Mesangial cell (primary cell): ENCODE data around the gene ZNF497. TPM values are rescaled to one million over a fixed set of nuclear protein-coding genes. Genes with fewer than 3 reads are reported as not detected.

Experiments used
- total RNA-seq: library from RNA; depleted of rRNA; stranded (reverse); fragments of >200 nt; gene quantifications from 2 replicates; pipeline ENCODE4 v1.2.3, GENCODE V29; 2015

The ZNF497 gene
- total RNA-seq, result under 0.01 and 2.8 TPM in 2 replicates

GRCh38 chr19:58362272-58362994, at the start of gene ZNF497:
Gene ZNF497, minus strand, starts transcription at chr19:58362751. Its CDS starts 5,116 bp downstream, at chr19:58357635.

DNA sequence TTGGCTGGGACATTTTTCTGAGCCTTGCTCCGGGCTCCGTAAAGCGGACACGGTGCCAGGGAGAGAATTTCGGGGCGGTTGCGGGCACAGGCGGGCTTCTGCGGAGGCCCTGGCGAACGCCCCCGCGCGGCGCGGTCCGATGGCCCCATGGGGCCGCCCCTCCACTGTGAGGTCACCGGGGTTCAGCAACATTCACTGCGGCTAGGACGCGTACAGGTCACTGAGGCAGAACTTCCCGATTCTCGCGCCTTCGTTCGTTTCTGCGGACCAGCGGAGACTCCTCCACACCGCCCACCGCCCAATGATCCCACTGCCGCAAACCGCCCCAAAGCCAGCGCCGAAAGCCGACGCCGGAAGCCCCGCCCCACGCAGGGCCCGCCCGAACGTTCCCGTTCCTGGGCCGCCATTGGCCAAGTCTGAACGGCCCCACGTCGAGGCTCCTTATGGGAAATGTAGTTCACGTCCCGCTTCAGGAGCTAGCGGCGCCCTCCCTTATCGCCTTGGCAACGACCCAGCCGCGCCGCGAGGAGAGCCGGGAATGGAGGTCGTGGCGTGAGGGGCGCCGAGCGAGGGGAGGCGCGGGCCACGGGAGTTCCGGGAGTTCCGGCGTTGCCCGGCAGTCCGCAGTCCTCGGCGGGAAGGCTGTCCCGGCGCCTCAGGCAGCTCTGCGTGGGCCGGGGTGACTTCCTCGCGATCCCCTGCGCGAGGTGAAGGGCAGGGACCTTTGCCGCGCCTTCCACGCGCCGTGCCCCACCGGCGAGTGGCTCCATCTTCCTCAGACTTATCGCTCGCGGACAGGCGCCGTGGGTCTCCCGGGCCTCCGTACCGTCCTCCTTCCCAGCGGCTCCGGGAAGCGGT, 45.8 kb upstream of the ZNF497 start, which contains the start of gene ZNF584:
Gene ZNF584 (plus strand): TSS at position 498 of the 858 bp plus-strand sequence. CDS start 499 bp downstream, outside the sequence.

DNA sequence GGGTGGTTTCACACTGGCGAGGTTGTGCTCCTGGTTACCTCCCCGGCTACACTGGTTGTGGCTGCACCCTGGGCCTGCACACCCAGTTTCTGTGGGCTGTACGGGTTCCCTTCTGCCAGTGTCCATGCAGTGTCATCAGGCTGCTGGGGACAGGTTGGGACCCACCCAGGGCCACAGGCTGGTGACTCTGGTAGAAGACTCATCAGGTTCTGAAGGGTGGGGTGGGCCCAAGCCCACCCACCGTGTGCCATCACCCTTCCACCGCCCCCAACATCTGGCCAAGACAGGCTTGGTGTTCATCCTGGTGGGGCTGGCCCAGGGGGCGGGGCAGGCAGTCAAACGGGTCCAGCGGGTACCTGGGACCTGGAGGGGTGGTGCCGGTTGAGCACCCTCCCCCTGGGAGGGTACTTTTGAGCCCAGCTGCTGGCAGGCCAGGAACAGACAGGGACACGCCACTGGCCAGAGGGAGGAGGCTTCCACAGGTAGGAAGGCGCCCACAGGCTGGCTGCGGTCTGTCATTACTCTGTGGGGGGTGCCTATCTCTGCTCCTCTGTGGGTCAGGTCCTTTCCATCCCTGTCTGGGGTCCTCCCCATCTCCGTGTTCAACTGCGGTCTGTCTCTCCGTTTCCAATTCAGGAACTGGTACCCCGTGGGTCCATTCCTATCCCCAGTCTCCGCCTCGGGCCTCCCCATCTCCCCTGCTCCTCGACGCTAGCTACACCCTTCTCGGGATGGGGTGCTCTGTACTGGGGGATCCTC, 32.8 kb upstream of the ZNF497 start, which contains the start of gene RNF225:
Gene RNF225 (plus strand): TSS at position 437 of the 759 bp plus-strand sequence. CDS start 434 bp downstream, outside the sequence.

DNA sequence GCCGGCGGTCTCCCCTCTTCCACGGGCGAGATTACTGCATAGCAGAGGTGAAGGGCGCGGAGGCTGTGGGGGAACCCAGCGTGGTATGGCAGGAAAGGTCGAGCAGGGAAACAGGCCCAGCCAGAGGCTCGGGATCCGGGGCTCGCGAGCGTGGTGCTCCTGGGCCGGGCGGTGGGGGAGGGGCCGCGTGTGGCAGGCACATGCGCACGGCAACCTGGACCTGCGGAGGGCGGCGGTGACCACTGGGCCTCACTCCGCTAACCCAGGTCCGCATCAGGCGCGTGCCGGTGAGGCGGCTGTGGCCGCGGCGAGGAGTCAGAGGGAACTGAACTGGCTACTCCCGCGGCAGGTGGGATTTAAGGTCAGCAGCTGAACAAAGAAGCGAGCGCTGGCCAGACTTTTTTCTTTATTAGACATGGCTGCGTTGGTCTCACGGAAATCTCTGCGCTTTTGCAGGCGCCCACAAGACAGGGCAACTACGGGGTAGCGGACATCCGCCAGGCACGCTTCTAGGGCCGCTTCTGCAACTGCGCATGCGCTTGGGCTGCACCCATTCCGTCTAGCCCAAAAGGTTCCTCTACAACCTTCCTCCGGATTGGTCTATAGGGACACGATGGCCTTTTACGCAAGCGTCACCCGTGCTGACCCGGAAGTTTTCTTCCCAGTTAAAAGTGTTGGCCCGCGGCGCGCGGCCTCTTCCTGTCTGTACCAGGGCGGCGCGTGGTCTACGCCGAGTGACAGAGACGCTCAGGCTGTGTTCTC, 24.2 kb upstream of the ZNF497 start, which contains the start of gene RPS5:
Gene RPS5 (plus strand): TSS at position 694 of the 762 bp plus-strand sequence. CDS start 869 bp downstream, outside the sequence.

DNA sequence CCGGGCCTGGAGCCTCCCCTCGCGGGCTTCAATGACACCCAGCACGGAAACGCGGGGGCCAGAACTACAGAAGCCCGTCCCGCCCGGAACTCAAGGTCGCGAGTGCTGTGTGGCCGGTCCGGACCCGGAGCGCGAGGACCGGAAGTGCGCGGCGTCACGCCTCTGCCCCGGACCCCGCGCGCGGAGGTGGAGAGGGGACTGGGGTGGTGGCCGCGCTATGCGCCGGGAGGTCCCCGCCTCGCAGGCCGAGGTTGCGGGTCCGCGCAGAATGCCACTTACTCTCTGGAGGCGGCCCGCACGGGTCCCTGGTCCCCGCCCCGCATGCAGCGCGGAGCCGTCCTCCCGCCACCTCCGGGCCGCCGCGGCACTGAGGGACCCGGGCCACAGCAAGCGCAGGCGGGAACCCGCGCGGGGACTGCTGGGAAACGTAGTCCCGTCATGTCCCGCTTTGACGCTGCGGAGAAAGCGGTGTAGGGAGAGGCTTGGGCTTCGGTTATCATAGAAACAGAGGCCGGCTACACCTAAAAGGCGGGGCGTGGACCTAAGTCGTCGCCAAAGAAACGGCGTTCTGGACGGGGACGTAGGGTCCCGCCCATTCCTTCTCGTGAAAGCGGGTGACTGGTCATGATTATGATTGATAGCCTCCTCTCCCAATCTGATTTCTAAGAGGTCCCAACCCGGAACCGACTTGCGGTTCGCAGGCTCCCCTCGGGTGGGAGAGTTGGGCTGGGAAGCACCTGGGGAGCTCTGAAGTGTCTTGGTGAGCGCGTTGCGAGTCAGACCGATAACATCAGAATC, 18.3 kb upstream of the ZNF497 start, which contains the start of gene ZNF837:
Gene ZNF837 (minus strand): TSS at position 369 of the 798 bp plus-strand sequence. CDS start 11,698 bp downstream, outside the sequence.

GRCh38 chr19:58352760-58353671, 9.5 kb downstream of the ZNF497 start, which contains the start of gene A1BG:
Gene A1BG, minus strand, starts transcription at chr19:58353492. Its CDS starts 55 bp downstream, at chr19:58353437.

DNA sequence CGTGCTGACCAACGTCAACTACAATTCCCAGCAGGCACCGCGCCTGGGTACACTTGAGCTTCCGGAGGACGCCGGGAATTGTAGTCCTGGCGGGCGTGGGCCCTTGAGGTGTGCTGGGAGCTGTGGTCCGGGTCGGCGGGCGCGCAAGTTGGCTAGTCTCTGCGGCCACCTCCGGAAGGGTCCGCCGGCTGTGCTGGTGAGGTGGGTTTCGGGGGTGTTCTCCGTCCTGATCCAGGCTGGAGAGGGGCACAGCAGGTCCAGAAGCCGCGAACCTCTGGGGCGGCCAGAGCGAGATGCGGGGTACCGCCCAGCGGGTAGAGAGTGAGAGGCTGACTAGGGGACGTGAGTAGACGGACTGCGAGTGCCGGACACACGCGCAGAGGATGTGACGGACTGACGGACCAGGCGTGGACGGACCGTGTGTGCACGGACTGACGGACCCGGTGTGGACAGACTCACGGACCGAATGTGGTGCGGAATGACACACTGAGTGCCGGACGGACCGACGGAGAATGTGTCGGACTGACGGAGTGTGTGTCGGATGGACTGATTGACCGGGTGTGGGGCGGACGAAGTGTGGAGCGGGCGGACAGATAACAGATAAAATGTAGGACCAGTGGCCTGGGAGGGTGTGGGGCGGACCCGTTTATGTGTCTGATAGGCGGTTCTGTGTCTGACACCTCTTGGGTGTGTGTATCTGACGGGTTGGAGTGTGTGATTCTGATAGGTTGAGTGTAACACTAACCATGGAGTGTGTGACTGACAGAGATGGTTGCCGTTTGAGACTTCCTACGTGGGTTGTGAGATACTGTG, 35.4 kb downstream of the ZNF497 start, which contains the start of gene ZSCAN22:
Gene ZSCAN22 (plus strand): TSS at position 81 of the 813 bp plus-strand sequence. CDS start 7,809 bp downstream, outside the sequence.

GRCh38 chr19:58305065-58305931, 57.3 kb downstream of the ZNF497 start, which contains the start of gene ERVK3-1:
Gene ERVK3-1, plus strand, starts transcription at chr19:58305377. Its CDS starts 6,792 bp downstream, at chr19:58312169.

Other genes with a start within 250 kb of the ZNF497 start
- gene ZNF329, start 212.0 kb downstream of the ZNF497 start, total RNA-seq, result 4.9 and 8.1 TPM in 2 replicates
- gene ZNF274, start 179.7 kb downstream of the ZNF497 start, total RNA-seq, result 11.1 and 13.7 TPM in 2 replicates
- 26.9 and 38.4 TPM in 2 replicates for gene ZNF544, start 133.8 kb downstream of the ZNF497 start, total RNA-seq
- gene ZNF8, start 83.8 kb downstream of the ZNF497 start, total RNA-seq, result 4.6 and 10.0 TPM in 2 replicates
- 21.0 and 35.8 TPM in 2 replicates for gene ERVK3-1, start 57.4 kb downstream of the ZNF497 start, total RNA-seq
- gene ZSCAN22, start 35.8 kb downstream of the ZNF497 start, total RNA-seq, result 2.0 and 3.7 TPM in 2 replicates
- 24.1 and 28.8 TPM in 2 replicates for gene A1BG, start 9.3 kb downstream of the ZNF497 start, total RNA-seq
- 4.9 and 7.5 TPM in 2 replicates for gene ZNF837, start 18.3 kb upstream of the ZNF497 start, total RNA-seq
- gene RPS5, start 24.5 kb upstream of the ZNF497 start, total RNA-seq, result 1,981 and 2,018 TPM in 2 replicates
- gene RNF225, start 32.9 kb upstream of the ZNF497 start, total RNA-seq, result 0.13 TPM in 1 of 2 replicates, not detected in the other
- 13.5 and 23.3 TPM in 2 replicates for gene ZNF584, start 45.9 kb upstream of the ZNF497 start, total RNA-seq
- gene ZNF132, start 77.4 kb upstream of the ZNF497 start, total RNA-seq, result 2.3 and 3.3 TPM in 2 replicates
- gene ZNF324B, start 88.9 kb upstream of the ZNF497 start, total RNA-seq, result 3.9 and 7.1 TPM in 2 replicates
- 5.4 and 14.6 TPM in 2 replicates for gene ZNF324, start 104.3 kb upstream of the ZNF497 start, total RNA-seq
- gene ZNF446, start 113.6 kb upstream of the ZNF497 start, total RNA-seq, result 6.2 and 16.9 TPM in 2 replicates
- gene SLC27A5, start 149.2 kb upstream of the ZNF497 start, total RNA-seq, result 11.1 and 13.1 TPM in 2 replicates
- gene ZBTB45, start 157.1 kb upstream of the ZNF497 start, total RNA-seq, result 19.1 and 23.8 TPM in 2 replicates
- 672 and 766 TPM in 2 replicates for gene TRIM28, start 181.3 kb upstream of the ZNF497 start, total RNA-seq
- 75.9 and 151 TPM in 2 replicates for gene CHMP2A, start 192.4 kb upstream of the ZNF497 start, total RNA-seq
- 31.7 and 42.5 TPM in 2 replicates for gene UBE2M, start 195.9 kb upstream of the ZNF497 start, total RNA-seq
- gene MZF1, start 210.6 kb upstream of the ZNF497 start, total RNA-seq, result 7.3 and 23.7 TPM in 2 replicates